ENCODE data around the gene CHST5.
"Not testable (repeated sequence)": the region's sequence is repeated elsewhere in the genome, so short reads cannot be mapped to it uniquely, and the experiment has no call there.

Gene CHST5

DNA sequence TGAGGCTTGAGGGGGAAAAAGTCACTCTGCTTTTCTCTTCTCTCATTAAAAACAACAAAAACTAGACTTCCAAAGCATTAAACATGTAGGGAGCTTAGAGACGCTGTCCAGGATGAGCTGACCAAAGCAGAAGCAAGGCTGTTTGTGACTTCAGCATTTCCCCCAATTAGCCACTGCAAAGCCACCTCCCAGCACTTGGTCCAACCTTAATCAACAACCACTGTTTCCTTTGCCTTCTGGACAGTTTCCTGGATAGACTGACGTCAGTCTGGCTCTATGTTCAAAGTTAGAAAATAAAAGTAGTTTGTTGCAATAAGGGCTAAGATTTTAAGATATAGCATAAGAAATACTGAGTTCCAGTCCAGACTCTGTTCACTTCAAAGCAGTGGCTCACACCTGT, 17.0 kb upstream of the CHST5 start:
- peak in 2 of 56 donors; percentile 18 to 23 for DNase-seq

DNA sequence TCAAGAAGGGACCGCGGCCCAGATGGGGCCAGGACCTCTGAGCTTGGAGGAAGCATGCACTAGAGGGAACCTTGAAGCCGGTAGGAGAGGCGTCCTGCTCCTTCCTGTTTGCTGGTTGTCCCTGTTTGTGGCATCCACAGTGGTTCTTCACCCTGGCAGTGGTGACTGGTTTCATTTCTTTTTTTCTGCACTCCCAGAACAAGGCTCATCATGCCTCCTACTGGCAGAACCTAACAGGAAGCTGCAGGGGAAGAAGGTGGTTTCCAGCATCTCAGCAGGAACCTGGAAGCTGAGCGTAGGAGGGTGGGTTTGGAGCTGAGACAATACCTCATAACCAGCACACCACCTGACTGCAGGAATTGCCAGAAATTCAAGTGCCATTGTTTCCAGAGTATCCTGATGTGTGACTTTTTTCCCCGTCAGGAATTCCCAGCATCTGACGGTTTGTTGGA, 14.3 kb upstream of the CHST5 start:
- DNase-seq = peak in 43 of 56 donors; percentile 7 to 75 (median 34)

GRCh38 chr16:75548456-75548855, 12.5 kb upstream of the CHST5 start:
- not testable (repeated sequence) for DNase-seq

DNA sequence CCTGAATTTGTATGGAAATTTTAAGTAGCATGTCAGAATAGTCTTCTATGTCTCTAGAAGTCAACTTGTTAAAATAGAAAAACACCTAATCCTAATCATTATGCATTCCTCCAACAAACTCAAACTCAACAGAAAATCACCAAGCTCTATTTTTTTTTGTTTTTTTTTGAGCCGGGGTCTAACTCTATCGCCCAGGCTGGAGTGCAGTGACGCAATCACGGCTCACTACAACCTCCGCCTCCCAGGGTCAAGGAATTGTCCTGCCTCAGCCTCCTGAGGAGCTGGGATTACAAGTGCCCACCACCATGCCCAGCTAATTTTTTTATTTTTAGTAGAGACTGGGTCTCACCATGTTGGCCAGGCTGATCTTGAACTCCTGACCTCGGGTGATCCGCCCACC, 10.4 kb upstream of the CHST5 start:
- no peak for DNase-seq

GRCh38 chr16:75545879-75546278, 10.0 kb upstream of the CHST5 start:
- peak in 1 of 56 donors; percentile 13 for DNase-seq

GRCh38 chr16:75542462-75542861, 6.6 kb upstream of the CHST5 start:
- not testable (repeated sequence) for DNase-seq

DNA sequence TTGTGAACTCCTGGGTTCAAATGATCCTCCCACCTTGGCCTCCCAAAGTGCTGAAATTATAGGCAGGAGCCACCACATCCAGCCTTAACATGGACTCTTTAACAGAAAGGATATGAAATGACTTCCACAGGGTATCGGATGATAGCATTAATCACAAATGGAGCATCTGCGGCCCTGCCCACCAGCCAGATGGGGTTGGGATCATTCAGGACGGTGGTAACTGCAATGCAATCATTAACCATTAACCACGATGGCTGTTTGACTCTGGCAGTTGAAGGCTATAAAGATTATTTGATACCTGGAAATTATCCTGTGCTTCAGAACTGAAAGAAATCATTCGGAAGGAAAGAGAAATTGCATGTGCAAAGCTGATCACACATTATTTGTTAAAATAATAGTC, 5.3 kb upstream of the CHST5 start:
- no peak for DNase-seq

- peak in 18 of 56 donors; percentile 3 to 41 (median 18) for DNase-seq
Observed at GRCh38 chr16:75538882-75539565, 3.1 kb upstream of the CHST5 start.

GRCh38 chr16:75537776-75538175, 1.9 kb upstream of the CHST5 start:
- no peak for DNase-seq

GRCh38 chr16:75535211-75535843, 581 bp downstream of the CHST5 start:
- no peak for DNase-seq

DNA sequence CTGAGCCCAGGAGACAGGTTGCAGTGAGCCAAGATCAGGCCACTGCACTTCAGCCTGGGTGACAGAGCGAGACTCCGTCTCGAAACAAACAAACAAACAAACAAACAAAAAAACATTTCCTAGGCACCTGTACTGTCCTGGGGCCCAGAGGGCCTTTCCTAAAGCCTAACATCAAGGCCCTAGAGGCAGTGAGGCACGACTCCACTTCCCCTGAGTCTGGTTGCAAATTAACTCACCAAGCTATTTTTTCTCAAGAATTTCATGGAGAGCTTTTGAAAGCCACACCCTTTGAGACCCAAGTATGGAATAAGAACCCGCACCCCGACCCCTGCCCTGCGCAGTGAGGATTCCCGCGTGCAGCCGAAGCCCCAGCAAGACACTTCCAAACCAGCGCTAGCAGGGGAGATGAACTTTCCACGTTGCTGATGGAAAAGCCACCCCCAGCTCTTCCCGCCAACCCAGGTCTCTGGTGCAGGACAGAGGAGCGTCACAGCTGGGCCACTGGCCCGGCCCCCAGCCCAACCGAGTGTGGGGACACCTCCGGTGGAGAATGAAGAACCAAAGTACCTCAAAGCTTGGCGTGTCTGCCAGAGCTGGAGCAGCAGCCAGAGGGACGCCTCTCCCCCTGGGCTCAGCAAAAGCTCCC, 1.2 kb downstream of the CHST5 start:
- no peak for DNase-seq

DNA sequence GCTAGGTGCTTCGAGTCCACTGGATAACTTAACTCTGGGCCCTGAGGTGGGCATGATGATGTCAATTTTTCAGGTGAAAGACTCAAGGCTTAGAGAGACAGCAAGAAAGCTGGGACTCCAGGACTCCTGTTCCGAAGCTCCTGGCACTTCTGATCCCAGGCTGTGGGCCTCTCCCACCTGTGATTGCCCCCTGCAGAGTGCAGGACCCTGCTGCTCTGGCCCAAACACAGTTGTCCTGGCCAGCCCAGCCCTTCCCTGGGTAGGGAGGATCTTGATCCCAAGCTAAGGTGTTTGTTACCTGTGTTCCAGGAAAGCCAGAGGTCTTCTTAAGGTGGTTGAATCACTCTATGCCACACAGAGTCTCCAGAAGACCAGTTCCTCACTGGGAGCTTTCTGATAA, 3.1 kb downstream of the CHST5 start:
- no peak for DNase-seq

DNA sequence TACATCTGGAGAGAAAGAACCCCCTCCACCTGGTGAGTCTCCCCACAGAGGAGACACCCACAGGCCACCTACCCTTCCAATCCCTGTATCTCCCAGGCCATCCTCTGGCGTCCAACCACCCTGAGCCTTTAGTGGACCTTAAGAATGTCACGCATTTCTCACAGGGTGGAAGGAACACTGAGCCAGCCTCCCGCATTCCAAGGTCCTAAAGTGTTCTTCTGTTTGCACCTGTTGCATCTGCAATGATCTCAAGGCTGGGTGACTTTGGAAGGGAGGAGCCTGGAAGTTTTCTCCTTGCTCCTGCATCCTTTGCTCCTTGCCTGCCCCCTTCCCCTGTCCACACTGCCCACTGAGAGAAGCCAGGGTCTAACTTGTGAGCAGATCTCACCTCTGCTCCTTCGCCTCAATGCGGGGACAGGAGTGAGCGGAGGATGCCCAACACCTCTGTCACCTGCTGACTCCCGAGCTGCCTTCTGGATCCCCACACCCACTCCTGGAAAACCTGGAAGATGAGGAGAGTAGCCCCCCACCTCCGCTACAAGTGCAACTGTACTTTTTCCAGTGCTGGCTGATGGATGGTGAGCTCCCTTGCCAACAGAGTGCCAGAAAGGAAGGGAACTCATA, 3.7 kb downstream of the CHST5 start:
- no peak for DNase-seq

DNA sequence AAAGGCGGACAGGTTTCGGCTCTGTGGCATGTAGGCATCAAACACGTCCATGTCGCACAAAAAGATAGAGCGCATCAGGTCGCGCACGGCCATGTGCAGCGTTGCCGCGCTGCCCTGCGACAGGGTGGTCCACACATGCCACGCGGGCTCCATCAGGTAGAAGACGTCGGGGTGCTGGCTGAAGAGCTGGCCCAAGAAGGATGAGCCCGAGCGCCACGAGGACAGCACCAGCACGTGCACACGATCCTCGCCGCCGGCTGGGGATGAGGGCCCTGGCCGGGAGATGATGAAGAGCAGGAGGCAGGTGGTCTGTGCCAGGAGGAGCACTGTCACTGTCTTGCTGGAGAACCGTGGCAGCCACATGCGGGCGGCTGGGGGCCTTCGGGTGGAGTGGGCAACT, 5.9 kb downstream of the CHST5 start:
- no peak for DNase-seq

- DNase-seq = no peak
Observed at GRCh38 chr16:75529056-75529905, 6.6 kb downstream of the CHST5 start.

DNA sequence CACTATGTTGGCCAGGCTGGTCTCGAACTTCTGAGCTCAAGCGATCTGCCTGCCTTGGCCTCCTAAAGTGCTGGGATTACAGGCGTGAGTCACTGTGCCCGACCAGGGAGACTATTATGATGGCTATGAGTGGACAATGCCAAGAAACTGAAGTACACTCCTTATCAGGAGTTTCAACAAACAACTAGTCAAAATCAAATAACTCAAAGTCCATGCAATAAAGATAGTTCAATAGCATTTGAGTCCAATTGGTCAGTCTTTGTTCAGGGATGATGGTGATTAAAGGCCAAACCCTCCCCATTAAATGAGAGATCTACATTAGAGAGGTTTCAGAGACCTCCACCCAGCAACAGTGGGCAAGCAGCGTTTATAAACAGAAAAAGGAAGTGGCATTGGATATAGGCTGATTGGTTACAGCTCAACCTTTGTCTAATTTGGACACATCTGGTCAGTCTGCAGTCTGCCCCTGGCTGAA, 8.0 kb downstream of the CHST5 start:
- no peak for DNase-seq

DNA sequence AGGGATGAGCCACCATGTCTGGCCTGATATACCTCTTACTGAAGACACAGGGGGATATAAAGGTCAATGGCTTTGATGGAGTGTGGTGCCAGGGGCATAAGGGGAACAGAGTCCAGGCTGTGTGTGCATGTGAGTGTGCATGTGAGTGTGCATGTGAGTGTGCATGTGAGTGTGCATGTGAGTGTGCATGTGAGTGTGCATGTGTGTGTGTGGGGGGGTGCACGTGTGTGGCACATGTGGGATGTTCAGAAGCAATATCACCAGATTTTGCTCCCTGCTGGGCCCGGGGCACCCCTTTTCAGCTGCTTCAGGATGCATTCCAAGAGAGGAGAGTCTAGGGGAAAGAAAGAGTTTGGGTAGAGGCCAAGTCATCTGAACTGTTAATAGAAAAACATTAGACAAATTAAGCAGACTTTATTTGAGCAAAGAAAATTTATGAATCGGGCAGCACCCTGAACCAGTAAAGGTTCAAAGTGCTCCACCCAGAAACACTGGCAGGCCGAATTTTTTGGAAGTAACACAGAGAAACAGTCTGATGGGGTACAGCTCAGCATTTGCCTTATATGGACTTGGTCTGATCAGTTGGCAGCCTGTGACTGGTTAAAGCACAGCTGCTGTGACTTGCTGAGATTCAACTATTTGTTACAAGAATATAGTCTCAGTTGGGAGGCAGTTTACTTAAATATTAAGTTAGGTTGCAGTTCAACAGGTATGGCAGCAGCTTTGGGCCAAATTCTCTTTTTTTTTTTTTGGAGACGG, 9.7 kb downstream of the CHST5 start:
- DNase-seq = no peak

DNA sequence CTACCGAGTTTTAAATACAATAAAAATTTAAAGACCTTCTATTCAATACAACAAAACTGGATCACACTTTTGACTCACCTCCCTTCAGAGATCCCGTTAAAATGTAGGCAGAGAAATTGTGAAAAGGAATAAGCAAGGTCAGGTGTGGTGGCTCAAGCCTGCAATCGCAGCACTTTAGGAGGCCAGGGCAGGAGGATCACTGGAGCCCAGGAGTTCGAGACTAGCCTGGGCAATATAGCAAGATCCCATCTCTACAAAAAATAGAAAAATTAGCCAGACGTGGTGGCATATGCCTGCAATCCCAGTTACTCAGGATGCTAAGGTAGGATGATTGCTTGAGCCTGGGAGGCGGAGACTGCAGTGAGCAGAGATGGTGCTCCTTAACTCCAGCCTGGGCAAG, 16.7 kb downstream of the CHST5 start:
- DNase-seq = no peak

- peak in 16 of 56 donors; percentile 16 to 65 (median 46) for DNase-seq
Observed at GRCh38 chr16:75516189-75516966, 19.5 kb downstream of the CHST5 start.

Measured in amygdala (tissue), 56 donors.